NOMO-1 treated with dmso at 0.1 percent for 144 hours (cell line): ENCODE results near the gene RAB30.
"Not testable (repeated sequence)": the region's sequence is repeated elsewhere in the genome, so short reads cannot be mapped to it uniquely, and the experiment has no call there.

Experiments used
- DNase-seq: peaks from one replicate; lab custom pipeline; 2025; ENCODE audit not compliant: unreplicated experiment; lab: John Stamatoyannopoulos, UW

RAB30 gene

DNA sequence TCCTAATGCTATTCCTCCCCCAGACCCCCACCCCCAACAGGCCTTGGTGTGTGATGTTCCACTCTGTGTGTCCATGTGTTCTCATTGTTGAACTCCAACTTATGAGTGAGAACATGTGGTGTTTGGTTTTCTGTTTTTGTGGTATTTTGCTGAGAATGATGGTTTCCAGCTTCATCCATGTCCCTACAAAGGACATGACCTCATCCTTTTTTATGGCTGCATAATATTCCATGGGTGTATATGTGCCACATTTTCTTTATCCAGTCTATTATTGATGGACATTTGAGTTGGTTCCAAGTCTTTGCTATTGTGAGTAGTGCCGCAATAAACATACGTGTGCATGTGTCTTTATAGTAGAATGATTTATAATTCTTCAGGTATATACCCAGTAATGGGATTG, 121.2 kb downstream of the RAB30 start:
- not testable (repeated sequence) for DNase-seq

DNA sequence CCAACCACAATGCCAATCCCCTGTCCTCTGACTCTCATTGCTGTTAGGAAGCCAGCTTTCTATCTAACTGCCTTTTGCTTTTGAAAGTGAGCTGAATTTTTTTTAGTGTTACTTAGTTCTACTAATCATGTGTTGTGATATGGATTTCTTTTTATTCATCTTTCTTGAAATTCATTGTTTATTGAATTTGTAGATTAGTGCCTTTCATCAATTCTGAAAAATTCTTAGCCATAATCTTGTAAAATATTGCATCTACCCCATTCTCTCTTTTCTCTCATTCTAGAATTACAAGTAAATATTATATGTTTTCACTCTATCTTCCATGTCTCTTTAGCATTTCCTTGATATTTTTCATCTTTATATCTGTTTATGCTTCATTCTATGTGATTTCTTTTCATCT, 122.3 kb downstream of the RAB30 start:
- DNase-seq = no peak

DNA sequence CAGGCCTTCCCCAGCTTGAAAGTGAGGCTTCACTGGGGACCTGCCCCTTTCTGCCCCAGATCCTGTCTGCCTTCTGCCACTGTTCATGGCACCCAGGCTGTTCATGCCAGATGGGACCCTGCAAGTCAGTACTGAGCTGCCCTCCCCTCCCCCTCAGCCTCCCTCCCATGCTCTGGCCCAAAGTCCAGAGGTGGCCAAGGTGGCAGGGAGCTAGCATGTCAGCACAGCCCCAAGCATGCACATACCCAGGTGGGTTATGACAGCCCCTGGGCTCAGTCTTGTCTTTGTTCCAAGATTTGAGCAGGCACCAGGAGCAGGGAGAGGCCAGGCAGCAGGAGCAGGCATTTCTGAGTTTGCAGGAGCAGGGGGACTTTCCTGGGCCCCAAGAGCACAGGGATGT, 126.0 kb downstream of the RAB30 start:
- DNase-seq = no peak

DNA sequence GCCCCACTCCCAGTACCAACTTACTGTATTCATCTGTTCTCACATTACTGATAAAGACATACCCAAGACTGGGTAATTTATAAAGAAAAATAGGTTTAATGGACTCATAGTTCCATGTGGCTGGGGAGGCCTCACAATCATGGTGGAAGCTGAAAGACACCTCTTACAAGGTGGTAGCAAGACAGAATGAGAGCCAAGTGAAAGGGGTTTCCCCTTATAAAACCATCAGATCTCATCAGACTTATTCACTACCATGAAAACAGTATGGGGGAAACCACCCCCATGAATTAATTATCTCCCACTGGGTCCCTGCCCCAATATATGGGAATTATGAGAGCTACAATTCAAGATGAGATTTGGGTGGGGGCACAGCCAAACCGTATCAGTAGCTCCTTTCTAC, 126.7 kb downstream of the RAB30 start:
- DNase-seq = not testable (repeated sequence)

DNA sequence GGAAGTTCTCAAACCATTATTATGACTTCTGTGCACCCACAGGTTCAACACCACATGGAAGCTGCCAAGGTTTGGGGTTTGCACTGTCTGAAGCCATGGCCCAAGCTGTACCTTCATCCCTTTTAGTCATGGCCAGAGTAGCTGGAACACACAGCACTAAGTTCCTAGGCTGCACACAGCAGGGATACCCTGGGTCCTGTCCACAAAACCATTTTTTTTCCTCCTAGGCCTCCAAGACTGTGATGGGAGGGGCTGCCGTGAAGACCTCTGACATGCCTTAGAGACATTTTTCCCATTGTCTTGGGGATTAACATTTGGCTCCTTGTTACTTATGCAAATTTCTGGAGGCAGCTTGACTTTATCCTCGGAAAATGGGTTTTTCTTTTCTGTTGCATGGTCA, 127.5 kb downstream of the RAB30 start:
- no peak for DNase-seq

DNA sequence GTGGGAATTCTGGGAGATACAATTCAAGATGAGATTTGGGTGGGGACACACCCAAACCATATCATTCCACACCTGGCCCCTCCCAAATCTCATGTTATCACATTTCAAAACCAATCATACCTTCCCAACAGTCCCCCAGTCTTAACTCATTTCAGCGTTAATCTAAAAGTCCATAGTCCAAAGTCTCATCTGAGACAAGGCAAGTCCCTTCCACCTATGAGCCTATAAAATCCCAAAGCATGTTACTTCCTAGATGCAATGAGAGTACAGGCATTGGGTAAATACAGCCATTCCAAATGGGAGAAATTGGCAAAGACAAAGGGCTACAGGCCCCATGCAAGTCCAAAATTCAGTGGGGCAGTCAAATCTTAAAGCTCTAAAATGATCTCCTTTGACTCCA, 128.3 kb downstream of the RAB30 start:
- DNase-seq = not testable (repeated sequence)

DNA sequence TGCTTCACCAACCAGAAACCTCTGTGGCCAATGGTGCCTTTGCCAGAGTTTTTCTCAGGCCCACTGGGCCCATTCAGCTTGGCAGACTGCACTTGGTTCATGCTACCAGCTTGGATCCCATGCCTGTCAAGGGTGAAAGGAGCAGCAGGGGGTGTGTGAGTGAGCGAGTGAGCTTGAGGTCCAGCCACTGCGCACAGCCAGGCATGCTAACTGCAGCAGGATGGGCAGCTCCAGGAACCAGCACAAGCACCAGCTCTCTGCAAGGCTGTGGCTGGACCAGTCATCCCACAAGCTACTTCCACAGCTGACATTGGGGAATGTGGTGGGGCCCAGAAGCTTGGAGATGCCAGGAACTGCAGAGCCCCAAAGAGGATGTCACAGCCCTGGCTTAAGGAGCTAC, 129.3 kb downstream of the RAB30 start:
- DNase-seq = no peak

DNA sequence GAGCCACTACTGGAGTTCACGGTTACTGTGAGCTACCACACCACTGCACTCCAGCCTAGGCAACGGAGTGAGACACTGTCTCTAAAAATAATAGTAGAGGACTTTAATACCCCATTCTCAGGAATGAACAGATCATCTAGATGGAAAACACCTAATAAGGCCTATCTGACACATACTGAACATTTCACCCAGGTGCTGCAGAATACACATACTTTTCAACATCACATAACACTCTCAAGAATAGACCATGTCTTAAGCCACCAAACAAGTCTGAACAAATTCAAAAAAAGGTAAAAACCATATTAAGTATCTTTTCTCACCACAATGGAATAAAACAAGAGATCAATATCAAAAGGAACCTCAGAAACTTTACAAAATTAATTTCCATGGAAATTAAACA, 132.2 kb downstream of the RAB30 start:
- DNase-seq = no peak

DNA sequence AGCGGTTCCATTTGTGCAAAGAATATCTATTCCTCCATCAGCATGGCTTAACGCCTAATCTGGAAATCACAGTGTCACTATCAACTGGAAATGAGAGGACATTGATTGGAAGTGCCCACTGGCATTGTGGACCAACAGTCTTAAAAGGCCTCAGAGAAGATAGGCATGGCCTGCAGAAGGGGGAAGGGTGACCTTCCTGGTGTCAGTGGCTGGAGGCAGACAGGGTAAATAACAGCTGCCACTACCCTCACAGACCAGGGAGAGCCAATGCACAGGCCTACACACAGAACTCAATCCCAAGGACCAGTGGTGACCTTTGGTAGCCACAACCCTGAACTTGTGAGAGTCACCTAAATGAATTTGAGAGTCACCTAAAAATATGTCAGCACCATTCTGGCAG, 134.1 kb downstream of the RAB30 start:
- DNase-seq = no peak

DNA sequence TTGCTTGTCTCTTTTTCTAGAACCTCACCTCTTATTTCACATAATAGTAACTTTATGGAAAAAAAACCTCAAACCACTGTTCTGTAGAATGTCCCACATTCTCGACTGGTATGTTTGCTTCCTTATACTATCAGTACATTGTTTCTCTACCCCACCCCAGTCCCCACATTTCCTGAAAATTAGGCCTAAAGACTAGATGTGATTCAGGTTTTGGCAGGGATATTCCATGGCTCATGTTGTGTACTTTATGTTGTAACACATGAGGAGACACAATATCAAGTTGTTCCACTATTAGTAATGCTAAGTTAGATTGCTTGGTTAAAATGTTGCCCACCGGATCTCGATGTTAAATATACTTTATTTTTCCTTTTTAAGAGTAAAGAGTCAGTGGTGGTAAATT, 135.4 kb downstream of the RAB30 start:
- DNase-seq = no peak

DNA sequence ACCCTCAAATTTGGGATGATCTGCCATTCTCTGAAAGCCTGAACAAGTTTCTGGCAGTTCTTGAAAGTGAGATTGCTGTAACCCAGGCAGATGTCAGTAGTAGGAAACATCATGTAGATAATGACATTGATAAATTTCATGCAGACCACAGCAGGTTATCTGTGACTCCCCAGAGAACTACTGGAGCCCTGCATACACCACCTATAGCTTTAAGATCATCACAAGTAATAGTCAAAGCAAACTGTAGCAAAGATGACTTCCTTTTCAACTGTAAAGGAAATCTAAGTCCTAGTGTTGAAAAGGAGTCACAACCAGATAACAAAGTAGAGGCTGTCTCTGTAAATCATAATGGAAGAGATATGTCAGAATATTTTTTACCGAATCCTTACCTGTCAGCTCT, 139.1 kb downstream of the RAB30 start:
- DNase-seq = no peak

DNA sequence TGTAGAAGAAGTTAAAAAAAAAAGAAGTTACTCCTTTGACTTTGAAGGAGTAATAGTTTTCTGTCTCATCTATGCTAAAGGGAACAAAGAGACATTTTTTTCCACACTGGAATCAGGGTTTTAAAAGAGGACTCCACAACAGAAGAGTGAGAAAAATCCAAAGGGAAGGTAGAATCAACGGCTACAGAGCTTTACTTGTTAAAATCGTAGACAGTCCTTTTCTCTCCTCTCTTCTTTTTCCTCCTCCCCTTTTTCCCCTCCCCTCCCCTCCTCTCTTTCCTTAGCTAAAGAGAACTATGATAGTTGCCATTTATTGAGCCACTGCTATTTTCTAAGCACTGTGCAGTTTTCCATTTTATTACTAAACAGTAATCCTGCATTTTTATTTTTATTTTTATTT, 141.0 kb downstream of the RAB30 start:
- no peak for DNase-seq

DNA sequence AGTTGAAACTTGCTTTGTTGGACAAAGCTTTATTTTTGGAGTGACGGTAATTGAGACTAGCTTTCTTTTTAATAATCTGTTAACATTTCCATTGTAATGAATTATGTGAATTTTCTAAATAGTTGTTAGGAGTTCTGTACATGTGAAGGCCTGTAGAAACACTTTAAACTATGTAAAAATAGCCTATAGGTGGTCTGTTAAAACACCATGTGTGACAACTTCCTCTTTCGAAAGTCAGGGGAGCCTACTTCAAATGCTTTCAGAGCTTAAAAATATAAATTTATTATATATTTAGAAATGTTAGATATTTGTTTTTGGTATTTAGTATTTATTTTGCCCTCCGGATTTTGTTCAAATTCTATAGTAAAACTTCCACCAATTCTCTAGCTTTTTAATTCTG, 141.5 kb downstream of the RAB30 start:
- no peak for DNase-seq

DNA sequence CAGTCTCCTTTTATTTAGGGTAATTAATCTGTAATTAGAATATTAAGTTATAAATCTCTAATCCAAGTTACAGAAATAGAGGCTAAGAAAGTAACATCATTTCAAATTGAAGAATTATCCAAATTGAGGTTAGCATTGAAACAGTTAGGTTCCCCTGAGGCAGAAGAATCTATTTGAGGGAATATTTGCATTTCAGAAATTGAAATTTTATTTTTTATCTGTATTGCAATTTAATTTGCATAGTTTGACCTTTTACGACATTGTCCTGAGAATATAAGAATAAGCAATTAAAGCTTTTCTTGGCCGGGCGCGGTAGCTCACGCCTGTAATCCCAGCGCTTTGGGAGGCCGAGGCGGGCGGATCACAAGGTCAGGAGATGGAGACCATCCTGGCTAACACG, 142.6 kb downstream of the RAB30 start:
- DNase-seq = no peak

DNA sequence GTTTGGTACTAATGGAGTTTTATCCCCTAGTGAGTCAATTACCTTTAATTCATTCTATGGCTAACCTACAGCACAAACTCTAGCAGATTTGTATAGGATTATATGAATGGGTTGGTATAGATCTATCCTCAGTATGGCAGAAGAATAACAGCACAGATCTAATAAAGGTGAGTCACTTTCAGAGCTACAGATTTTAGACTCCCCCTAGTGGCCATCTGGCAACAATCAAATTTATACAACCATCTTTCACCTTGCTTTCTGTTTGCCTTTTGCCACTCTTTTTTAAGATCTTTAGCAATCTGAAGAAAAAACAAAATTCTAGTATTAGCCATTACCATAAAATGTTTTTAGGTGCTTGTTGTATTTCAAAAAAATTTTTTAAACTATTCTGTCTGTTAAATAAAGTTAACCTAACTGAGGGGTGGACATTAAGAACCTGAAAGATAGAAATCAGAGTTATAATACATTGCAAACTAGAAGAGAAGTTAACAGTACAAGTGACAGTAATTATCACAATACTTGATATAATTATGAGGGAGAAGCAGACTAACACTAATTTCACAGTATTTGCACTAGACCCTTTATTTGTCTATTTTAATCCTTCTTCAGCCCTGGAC, 144.3 kb downstream of the RAB30 start:
- no peak for DNase-seq

DNA sequence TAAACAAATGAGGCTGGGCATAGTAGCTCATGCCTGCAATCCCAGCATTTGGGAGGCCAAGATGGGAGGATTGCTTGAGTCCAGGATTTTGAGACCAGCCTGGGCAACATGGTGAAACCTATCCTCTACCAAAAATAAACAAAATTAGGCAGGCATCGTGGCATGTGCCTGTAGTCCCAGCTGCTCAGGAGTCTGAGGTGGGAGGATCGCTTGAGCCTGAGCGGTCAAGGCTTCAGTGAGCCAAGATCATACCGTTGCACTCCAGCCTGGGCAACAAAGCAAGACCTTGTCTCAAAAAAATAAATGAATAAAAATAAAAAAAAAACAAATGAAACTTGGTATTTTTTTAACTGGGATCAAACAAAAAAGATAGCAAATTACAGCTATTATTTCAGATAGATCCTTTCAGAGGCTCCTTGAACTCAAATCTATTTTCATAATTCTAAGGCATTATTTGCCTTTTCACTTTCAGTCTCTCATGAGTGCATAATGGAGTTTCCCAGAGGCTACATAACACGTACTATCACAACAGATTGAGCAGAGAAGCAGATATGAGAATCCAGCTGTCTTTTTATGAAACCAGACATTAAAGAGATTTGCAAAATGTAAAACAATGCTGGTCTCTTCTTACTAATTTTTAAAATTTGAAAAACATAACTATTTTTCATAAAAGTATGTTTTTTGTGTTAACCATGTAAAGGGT, 147.0 kb downstream of the RAB30 start:
- DNase-seq = no peak
